Measurements from ENCODE around the gene SMIM12.

DNA sequence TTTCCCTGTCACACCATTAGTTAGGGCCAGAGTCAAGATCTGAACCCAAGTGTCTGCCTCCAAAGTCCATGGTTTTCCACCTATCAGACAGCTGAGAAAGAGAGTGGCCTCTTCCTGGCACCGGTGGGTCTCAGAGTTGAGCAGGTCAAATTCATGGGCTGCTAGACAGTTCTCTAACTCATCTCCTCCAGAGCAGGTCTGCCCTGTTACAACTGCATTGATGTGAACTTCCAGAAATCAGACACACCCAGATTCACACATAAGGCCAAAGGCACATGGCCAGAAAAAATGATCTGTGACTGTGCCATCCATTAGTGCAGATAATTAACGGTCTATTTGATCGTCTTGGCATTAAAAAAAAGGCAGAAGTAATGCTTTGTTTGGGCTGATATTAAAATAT is 17.5 kb downstream of the SMIM12 start:
- TF ChIP-seq, protein P1, sequence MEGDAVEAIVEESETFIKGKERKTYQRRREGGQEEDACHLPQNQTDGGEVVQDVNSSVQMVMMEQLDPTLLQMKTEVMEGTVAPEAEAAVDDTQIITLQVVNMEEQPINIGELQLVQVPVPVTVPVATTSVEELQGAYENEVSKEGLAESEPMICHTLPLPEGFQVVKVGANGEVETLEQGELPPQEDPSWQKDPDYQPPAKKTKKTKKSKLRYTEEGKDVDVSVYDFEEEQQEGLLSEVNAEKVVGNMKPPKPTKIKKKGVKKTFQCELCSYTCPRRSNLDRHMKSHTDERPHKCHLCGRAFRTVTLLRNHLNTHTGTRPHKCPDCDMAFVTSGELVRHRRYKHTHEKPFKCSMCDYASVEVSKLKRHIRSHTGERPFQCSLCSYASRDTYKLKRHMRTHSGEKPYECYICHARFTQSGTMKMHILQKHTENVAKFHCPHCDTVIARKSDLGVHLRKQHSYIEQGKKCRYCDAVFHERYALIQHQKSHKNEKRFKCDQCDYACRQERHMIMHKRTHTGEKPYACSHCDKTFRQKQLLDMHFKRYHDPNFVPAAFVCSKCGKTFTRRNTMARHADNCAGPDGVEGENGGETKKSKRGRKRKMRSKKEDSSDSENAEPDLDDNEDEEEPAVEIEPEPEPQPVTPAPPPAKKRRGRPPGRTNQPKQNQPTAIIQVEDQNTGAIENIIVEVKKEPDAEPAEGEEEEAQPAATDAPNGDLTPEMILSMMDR (IDR thresholded peaks at IDR 0.05): no peak
- TF ChIP-seq POLR2A (IDR thresholded peaks at IDR 0.05) (no peak), POLR2AphosphoS5 (IDR thresholded peaks at IDR 0.05) (no peak), EP300 (IDR thresholded peaks at IDR 0.05) (no peak)
